Measurements from ENCODE around the gene ABCA3.
"Not testable (repeated sequence)": the region's sequence is repeated elsewhere in the genome, so short reads cannot be mapped to it uniquely, and the experiment has no call there.

ABCA3 gene

GRCh38 chr16:2340564-2341455, at the start of gene ABCA3:
Gene ABCA3 (minus strand): TSS chr16:2340728. CDS start chr16:2326466, 14,262 bp downstream.
- peak within 1 kb of the TSS; percentile 79 for H3K27ac ChIP-seq
- peak; percentile 100 for TF ChIP-seq CTCF (IDR thresholded peaks at IDR 0.05)
- TF ChIP-seq ZFX (IDR thresholded peaks at IDR 0.05; ENCODE audit: borderline replicate concordance), result no peak

GRCh38 chr16:2388875-2389433, 48.4 kb upstream of the ABCA3 start:
- no peak overlapping the region for H3K27ac ChIP-seq
- no peak for TF ChIP-seq ZFX (IDR thresholded peaks at IDR 0.05; ENCODE audit: borderline replicate concordance)
- TF ChIP-seq CTCF (IDR thresholded peaks at IDR 0.05), result no peak

GRCh38 chr16:2388139-2388874, 47.8 kb upstream of the ABCA3 start:
- no peak overlapping the region for H3K27ac ChIP-seq
- no peak for TF ChIP-seq ZFX (IDR thresholded peaks at IDR 0.05; ENCODE audit: borderline replicate concordance)
- TF ChIP-seq CTCF (IDR thresholded peaks at IDR 0.05), result no peak

- TF ChIP-seq CTCF (IDR thresholded peaks at IDR 0.05), result no peak
- TF ChIP-seq ZFX (IDR thresholded peaks at IDR 0.05; ENCODE audit: borderline replicate concordance), result no peak
- no peak overlapping the region for H3K27ac ChIP-seq
Measured at GRCh38 chr16:2386990-2387389, 46.5 kb upstream of the ABCA3 start.

- H3K27ac ChIP-seq, result not testable (repeated sequence)
Measured at GRCh38 chr16:2385982-2386381, 45.5 kb upstream of the ABCA3 start.

GRCh38 chr16:2385190-2385836, 44.8 kb upstream of the ABCA3 start:
- no peak overlapping the region for H3K27ac ChIP-seq
- no peak for TF ChIP-seq CTCF (IDR thresholded peaks at IDR 0.05)
- no peak for TF ChIP-seq ZFX (IDR thresholded peaks at IDR 0.05; ENCODE audit: borderline replicate concordance)

- no peak overlapping the region for H3K27ac ChIP-seq
- no peak for TF ChIP-seq CTCF (IDR thresholded peaks at IDR 0.05)
- no peak for TF ChIP-seq ZFX (IDR thresholded peaks at IDR 0.05; ENCODE audit: borderline replicate concordance)
Measured at GRCh38 chr16:2384426-2384825, 43.9 kb upstream of the ABCA3 start.
